Femur (tissue), 1 donor: ENCODE measurements around the gene RASL10A.
A peak's percentile ranks its signal among the peaks of the same experiment; 100 is the strongest.
"Not testable (repeated sequence)": the region's sequence is repeated elsewhere in the genome, so short reads cannot be mapped to it uniquely, and the experiment has no call there.

Source experiments
- DNase-seq: peaks from one replicate; pipeline ENCODE4 v3.0.0-alpha.2; 2017

The RASL10A gene, protein sequence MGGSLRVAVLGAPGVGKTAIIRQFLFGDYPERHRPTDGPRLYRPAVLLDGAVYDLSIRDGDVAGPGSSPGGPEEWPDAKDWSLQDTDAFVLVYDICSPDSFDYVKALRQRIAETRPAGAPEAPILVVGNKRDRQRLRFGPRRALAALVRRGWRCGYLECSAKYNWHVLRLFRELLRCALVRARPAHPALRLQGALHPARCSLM

DNA sequence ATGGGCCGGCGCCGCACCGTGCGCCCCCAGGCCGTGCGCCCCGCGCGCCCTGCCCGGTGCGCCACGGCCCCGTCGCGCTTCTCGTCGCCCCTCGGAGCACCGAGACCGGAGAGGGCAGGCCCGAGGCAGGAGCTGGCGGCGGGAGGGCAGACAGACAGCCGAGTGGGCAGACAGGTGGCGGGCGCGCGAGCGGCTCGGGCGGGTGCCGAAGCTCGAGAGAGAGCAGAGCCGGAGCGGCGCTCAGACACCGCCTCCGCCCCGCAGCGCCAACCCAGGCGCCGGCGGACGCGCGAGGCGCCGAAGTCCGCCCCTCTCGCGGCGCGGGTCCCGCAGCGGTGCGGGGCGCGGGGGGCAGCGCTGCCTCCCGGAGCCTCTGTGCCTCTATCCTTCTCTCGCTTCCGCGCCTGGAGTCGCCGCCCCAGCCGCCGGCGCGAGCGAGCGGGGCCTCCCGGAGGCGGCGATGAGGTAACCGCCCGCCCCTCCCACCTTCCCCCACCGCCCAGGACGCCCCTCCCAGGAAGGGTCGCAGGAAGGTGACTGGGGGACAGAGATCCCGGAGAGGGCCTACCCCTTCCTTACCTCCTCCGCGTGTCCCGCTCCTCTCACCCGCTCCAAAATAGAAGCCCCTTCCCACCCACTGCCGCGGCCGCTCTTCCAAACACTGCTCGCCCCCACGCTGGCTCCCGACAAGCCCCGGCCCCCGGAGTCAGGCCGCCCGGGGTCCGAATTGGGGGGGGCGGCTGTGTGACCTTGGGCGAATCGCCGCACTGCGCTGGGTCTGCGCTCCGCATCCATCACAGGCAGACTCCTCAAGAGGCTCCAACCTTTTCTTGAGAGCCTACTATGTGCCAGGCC lies at the start of gene RASL10A:
RASL10A (minus strand) TSS at position 412 of the 855 bp plus-strand sequence. CDS start 451 bp downstream, outside the sequence.
- peak; percentile 55 for DNase-seq

DNA sequence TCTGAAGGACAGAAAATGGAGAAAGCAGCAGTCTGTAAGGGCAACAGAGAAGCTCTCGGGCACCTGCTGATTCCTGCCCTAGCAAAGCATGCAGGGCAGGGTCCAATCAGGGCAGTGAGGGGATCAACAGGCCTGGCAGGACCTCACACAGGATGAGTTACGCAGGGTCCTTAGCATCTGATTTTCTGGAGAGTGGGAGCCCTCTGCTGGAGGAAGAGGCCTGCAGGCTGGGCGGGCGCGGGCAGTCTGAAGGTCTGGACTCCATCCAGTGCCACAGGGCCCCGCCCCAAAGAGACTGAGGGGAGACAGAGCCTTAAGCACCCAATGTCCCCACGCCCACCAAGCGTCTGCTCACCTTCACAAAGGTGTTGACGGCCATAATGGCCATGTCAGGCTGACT lies 44.0 kb upstream of the RASL10A start:
- peak; percentile 71 for DNase-seq

DNA sequence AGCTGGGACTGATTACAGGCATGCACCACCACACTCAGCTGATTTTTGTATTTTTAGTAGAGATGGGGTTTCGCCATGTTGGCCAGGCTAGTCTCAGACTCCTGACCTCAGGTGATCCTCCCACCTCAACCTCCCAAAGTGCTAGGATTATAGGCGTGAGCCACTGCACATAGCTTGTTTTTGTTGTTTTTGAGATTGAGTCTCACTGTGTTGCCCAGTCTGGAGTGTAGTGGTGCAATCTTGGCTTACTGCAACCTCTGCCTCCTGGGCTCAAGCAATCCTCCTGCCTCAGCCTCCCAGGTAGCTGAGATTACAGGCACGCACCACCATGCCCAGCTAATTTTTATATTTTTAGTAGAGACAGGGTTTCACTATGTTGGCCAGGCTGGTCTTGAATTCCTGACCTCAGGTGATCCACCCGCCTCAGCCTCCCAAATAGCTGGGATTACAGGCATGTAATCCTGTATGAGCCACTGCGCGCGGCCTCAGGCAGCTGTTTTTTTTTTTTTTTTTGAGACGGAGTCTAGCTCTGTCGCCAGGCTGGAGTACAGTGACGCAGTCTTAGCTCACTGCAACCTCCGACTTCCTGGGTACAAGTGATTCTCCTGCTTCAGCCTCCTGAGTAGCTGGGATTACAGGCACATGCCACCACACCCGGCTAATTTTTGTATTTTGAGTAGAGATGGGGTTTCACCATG lies 41.8 kb upstream of the RASL10A start:
- not testable (repeated sequence) for DNase-seq

DNA sequence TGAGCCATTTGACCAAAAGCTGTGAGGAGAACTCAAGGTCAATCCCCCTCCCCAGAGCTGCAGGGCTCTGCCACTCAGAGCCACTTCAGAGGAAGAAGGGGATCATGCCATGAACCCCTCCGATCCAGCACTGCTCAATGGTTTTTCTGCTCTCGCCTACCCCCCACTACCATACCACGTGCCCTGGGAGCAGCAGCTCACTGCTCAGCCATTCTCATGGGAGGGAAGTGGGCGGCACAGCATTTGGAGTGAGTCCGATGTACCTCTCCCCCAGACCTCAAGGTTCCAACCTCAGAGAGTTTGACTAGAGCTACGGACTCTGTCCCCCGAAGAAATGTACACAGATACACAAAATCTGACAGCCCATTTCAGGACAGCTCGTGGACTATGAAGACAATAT lies 38.4 kb upstream of the RASL10A start:
- no peak for DNase-seq

DNA sequence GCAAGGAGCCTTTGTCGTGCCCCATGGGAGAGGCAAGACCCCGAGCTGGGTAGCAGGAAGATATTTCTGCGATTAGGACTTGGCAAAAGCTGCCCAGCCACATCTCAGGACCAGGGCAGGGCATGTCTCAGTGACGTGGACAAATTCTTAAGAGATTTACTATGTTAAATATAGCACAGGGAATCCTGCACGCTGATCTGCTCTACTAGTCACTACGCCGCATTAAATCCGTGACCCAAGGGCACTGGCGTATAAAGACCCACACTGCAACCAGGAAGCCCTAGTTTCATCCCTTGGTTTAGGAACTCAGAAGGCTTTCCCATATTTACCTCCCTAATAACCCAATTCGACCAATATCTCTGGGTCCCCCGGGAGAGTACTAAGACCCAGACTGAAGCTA lies 37.8 kb upstream of the RASL10A start:
- no peak for DNase-seq

DNA sequence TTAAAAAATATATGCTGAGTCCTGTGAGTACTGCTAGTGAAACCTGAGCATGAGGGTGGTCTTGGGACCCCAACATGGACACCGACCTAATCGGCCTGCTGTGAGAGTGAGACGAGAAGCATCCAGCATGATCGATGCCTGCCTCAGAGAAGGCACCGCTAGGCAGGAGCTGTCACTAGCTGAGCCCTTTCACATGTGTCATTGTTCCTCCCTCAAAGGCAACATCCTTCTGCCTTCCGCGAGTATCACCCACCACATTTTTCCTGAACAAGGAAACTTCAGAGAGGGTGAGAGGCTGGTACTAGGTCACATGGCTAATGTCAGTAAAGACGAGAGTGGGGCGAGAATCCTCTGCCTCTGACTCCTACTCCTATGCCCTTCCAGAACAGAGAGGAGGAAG lies 37.3 kb upstream of the RASL10A start:
- DNase-seq = no peak

DNA sequence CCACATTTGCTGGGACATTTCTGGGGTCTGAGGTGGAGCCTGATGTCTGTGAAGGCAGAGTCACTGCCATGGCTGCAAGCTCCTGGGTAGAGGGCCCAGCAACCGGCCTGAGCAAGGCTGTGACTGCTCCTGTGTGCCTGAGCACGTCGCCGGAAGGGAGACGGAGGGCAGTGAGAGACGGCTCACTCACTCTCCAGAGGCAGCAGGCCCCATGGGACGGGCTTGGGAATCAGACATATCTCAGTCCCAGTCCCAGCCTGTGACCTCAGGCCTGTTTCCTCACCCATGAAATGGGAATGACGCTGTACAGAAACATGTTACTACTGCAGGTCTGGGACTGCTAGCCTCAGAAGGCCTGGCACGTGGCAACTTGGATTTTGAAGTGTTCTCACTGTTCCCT lies 36.4 kb upstream of the RASL10A start:
- no peak for DNase-seq

DNA sequence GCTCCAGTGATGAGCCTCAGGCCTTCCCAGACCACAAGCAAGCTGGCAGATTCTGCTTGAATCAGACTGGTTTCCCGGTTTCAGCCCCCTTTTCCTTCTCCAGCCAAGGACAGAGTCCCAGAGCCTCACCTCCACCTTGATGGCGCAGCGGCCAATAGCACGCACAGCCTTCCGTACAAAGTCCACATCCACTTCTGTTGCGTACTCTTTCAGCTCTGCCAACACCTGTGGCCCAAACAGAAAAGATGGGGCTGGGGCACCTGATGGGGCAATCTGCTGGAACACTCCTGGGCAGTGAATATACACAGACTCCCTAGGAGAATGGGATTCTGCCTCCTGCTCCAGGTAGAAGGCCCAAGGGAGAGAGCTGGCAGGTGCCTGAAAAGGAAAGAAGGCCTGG lies 35.5 kb upstream of the RASL10A start:
- no peak for DNase-seq

DNA sequence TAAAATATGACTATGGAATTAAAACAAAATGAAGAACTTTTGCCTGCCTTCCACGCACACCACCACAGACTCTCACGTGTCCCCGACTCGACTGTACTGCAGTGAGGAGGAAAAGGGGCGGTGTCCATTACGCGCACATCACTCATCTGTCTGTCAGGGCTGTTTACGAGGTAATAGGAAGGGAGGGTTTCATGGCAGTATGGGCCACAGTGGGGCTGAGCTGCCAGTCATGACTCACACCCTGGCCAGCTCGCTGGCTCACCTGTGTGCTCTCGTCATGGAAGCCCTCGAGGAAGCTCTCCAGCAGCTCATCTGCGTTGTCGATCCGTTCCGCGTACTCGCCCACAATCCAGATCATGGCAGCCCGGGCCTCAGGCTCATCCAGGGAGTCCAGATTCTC lies 33.5 kb upstream of the RASL10A start:
- no peak for DNase-seq

DNA sequence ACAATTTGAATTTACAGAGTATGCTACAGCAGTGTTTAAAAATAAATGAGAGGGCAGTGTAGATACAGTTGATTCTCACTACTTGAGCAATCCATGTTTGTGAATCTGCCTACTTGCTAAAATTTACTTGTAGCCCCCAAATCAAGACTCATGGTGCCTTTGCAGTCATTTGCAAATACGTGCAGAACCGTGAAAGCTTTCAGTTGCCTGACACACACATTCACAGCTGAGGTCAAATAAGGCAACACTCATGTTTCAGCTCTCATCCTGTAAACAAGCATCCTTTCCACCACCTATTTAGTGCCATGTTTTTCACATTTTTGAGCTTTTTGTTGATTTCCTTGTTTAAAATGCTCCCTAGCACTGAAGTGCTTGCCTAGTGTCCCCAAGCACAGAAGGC lies 32.5 kb upstream of the RASL10A start:
- no peak for DNase-seq

DNA sequence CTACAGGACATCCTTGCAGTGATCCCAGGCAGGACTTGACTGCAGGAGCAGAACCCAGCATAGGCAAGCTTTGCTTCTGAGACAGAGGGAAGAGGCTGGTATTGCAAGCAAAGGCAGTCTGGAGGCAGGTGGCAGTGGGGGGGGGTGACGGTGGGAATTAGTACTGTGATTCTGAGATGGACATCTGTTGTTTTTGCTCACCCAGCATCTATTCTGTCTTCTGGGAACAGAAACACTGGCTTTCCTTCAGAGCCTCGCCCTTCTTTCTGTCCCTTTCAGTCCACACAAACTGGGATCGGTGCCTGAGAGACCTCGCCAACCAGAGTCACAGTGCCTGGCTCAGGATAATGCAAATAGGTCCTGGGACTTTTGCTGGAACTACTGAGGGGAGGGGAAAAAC lies 31.2 kb upstream of the RASL10A start:
- DNase-seq = no peak

DNA sequence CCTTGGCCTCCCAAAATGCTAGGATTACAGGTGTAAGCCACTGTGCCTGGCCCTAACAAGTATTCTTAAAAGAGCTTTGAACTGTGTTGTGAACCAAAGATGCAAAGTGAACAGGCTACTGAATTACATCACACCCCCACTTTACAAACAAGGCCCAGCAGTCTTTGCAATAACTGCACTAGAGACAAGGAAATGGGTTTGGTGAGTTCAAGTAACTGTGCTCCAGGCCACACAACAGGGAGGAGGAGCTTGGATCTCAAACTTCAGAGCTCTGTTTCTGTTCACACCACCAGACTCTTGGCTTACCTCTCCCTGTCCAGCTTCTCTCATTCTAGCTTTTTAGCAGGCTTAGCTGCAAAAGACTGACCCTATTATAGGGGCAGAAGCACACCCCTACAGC lies 30.4 kb upstream of the RASL10A start:
- no peak for DNase-seq

DNA sequence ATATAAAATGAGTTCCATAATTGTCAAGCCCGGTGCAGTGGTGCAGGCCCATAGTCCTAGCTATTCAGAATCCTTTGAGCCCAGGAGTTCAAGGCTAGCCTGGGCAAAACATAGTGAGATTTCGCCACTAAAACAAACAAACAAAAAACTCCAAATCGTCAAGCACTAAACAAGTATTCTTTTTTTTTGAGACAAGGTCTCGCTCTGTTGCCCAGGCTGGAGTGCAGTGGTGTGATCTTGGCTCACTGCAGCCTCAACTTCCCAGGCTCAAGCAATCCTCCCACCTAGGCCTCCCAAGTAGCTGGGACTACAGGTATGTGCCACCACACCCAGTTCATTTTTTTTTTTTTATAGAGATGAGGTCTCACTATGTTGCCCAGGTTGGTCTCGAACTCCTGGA lies 29.4 kb upstream of the RASL10A start:
- DNase-seq = not testable (repeated sequence)

DNA sequence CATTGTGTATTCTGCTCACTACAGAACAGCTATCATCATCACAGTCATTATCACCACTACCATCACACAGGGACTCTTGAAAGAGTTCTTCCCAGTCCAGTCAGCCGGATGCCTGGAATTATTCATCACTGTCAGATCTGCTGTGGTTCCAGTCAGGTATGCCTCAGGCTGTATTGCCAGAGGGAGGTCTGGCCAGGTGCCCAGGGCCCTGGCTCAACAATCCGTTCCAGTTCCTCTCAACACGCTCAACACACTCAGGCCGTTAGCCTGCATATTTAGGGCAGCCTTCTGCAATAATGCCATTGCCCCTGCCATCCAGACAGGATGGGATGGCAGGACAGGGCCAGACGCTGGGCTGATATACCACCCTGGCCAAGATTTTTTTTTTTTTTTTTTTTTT lies 28.6 kb upstream of the RASL10A start:
- peak; percentile 79 for DNase-seq

DNA sequence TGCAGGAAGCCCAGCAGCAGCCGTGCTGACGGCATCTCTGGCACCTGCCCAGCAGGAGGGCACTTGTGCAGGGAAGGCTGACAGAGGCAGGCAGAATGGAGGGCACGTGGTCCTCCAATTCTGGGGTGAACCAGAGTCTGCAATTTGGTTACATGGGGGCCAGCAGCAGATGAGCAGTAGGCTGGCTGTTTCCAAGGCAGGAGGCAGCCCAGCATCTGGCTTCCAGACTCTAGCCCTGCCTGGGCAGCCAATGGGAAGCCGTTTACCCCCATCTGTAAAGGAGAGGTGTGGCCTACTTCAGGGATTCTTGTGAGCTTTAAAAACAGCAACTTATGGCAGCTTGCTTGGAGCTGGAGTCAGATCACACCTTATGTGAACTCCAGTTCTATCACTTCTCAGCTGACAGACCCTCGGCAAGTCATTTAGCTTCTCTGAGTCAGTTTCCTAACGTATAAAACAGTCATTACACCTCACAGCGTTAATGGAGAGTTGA lies 27.9 kb upstream of the RASL10A start:
- DNase-seq = no peak

DNA sequence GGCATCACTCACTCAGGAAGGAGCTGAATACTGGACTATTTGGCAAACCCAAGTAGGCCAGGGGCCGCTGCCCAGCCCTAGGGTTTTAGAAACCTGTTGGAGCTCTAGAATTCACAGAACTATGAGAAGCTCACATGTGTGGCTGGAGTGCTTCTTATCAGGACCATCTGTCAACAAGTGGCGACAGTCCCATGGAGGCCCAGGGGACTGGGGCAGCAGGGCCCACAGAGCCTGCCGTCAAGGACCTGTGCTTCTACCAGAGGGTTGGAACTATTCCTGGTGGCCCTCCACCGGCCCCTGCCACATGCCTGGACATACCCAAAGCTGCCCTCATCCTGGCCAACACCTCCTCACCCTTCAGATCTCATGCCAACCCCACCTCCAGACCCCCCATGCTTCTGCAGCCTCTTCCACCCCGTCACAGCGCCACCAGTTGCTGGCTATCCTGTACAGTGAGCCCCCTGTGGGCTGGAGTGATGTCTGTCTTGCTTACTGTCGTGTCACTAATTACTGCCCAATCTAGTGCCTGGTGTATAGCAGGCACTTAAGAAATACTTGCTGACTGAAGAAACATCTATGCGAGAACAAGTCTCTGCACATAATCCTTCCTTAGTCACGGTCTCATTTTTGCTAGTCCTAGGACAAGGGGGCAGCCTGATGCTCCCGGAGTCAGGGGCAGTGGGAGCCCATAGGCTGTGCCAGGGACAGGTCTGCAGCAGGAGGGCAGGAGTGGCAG lies 27.2 kb upstream of the RASL10A start:
- no peak for DNase-seq

DNA sequence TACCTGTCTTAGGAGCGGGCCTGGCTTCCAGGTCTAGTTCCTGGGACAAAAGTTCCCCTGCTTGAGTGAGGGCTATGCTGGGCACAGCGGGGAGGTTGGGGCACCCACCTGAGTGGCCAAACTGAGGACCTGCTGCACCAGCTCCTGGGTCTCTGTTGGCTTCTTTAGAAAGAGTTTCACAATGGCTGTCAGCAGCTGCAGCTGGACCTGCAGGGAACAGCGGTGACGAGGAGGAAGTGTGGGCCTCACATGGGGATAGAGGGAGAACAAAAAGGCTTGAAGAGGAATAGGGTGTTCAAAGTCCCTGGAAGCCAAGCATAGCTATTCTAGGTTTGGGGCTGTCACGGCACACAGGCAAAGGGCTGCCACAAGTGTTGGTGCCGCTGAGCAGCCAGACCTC lies 26.7 kb upstream of the RASL10A start:
- no peak for DNase-seq

DNA sequence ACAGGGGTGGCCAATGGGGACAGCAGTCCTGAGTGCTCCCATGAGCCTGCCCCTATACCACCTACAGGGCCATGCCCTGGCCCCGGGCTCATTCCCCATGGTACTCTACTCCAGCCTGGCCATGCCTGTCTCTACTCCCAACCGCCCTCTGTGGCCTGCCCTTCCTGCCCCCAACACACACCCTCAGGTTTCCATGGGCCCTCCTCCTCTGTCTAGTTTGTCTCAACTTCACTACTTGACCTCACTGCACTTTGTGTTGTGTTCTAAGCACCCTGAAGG lies 26.3 kb upstream of the RASL10A start:
- no peak for DNase-seq

DNA sequence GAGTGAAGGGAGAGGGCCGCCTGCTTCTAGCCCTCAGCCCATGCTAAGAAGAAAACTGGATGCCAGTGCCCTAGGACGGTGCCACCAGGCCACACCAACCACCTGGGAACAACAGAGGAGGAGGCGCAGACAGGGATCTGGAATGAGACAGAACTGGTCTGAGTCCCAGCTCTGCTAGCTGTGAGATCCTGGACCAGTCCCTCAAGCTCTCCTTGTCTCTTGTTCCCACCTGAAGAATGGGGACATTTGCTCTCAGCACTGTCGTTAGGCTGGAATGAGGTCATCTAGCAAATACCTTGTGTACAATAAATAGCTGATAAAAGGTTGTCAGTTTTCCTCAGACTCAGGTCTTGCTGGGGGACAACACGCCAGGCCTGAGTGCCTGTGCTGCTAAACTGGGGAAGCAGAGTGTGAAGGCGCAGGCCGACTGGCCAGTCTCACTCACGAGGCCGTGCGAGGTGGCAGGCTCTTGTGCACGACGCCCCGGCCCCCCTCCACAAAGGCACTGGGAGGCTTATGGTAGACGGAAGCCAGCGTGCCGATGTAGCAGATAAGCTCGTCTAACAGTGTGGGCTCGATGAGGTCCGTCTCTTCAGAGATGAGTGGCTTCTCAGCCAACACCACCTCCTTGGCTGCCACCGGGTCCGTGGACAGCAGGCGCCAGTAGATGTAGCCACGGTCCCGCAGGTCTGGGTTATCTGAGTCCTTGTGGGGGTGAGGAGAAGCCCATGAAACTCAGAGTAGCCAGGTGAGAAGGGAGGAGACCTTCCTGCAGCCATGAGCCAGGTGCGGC lies 25.8 kb upstream of the RASL10A start:
- DNase-seq = no peak

DNA sequence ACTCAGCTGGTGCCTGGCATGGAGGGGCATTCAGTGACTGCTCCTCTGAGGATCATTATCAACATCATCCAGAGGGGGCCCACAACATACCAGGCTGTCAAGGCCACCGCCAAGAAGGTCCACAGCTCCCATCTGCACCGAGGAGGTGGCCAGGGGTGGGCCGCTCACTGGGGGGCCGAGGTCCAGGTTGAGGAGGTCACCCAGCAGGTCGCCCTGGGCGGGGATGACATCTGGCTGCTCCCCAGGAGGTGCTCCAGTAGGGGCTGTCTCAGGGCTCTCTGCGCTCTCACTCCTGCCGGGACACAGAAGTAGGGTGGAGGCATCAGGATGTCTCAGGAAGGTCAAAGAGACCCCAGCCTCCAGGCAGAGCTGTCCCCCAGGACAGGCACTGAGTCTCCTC lies 25.1 kb upstream of the RASL10A start:
- no peak for DNase-seq

DNA sequence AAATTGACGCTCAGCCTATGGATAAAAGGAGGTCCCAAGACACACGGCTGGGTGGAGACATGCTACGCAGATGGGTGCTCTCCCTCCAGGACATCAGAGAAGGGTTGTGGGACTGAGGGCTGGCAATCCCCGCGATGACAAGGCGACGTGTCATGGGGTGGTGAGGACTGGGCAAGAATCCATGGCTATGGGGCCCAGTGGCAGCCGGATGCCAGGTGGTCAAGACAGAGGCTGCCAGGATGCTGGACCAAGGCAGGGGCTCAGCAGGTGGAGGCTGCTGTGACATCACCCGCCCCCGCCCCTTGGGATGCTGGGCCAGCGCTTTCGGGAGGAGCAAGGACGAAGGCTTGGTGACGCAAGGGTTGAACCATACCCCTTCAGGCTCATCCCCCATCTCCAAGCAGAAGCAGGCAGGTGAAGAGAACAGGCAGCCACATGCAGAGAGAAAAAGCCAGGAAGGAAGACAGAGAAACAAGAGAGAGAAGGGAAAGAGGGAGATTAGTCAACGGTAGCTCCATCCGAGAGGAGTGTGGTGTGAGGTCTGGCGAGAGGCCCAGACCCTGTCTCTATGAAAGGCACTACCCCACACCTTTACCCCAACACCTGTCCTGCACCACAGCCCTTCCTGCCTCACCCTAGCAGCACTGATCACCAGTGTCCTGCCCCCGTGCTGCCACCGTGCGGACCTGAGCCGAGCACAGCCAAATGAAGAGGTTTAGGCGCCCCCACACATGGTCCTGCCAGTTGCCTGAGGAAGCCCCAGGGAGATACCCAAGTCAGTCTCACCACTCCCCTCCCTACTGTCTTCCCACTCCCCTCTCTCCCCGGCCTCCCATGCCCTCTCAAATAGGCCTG lies 24.1 kb upstream of the RASL10A start:
- DNase-seq = no peak
